Right lobe of liver (tissue), 4 donors: ENCODE results near the gene SIGLEC1.

ENCODE experiments used
- POLR2A ChIP-seq: fragments of 450-650 bp; IDR thresholded peaks from one replicate; pipeline ENCODE4 v1.6.1; 2017; ENCODE audit warnings: antibody characterized with exemption, mild to moderate bottlenecking
- TF ChIP-seq, protein P1 (sequence below), 4 donors: fragments of 200-600 bp in 3 of 4; fragments of 450-650 bp in 1 of 4; IDR thresholded peaks; one replicate each; pipeline versions ENCODE4 v1.5.1 to v1.8.0; 2016 to 2022; ENCODE audit warnings: antibody characterized with exemption in 4 of 4, mild to moderate bottlenecking in 2 of 4
- donor health status: DM: no; HTN: no; CAD: no.
- donor health status: DM: no; HTN: no; CAD: no.
- donor health status: DM: no; HTN: yes; CAD: no.

GRCh38 chr20:3721912-3722311 lies 9.5 kb upstream of the SIGLEC1 start:
- no peak for TF ChIP-seq POLR2A
- TF ChIP-seq, protein P1, sequence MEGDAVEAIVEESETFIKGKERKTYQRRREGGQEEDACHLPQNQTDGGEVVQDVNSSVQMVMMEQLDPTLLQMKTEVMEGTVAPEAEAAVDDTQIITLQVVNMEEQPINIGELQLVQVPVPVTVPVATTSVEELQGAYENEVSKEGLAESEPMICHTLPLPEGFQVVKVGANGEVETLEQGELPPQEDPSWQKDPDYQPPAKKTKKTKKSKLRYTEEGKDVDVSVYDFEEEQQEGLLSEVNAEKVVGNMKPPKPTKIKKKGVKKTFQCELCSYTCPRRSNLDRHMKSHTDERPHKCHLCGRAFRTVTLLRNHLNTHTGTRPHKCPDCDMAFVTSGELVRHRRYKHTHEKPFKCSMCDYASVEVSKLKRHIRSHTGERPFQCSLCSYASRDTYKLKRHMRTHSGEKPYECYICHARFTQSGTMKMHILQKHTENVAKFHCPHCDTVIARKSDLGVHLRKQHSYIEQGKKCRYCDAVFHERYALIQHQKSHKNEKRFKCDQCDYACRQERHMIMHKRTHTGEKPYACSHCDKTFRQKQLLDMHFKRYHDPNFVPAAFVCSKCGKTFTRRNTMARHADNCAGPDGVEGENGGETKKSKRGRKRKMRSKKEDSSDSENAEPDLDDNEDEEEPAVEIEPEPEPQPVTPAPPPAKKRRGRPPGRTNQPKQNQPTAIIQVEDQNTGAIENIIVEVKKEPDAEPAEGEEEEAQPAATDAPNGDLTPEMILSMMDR (IDR thresholded peaks at IDR 0.05), result no peak
